ENCODE data around the gene KRT32.

The KRT32 gene

DNA sequence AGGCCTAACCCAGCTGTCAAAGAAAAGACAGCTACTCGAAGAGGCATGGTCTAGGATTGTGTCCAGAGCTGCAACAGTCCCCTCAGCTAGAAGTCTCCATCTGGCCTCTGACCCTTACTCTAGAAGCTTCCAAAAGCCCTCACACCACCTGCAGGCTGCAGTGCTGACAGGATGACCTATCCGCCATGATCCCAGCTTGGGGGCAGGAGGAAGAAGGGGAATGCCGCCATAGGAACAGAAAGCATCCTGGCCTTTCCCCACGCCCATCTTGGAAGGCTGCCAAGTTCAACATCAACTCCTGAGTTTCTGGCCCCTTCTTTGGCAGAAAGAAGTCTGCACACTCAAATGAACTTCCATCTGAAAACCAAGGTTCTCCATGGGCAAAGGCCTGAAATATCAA is 25.6 kb upstream of the KRT32 start:
- Histone ChIP-seq H4K20me1 (ENCODE audit: control insufficient read depth, insufficient read depth, low read depth, low read length) (no peaks in the 10 kb centered on the region), H3K4me3 (ENCODE audit: low read length) (no peak overlapping the region), H3K9me3 (ENCODE audit: control insufficient read depth, insufficient read depth, low read length) (no peaks in the 10 kb centered on the region), H3K9me2 (replicated peaks; ENCODE audit: control insufficient read depth, low read length) (no peaks in the 10 kb centered on the region), H3K4me1 (ENCODE audit: control insufficient read depth, low read length) (peaks cover 4% of the 10 kb centered on the region), H3K4me2 (ENCODE audit: low read length) (no peak overlapping the region), H3K27me3 (ENCODE audit: control insufficient read depth, low read length) (no peaks in the 10 kb centered on the region), H3K36me3 (ENCODE audit: control insufficient read depth, low read length) (no peaks in the 10 kb centered on the region), H3F3A (ENCODE audit: control insufficient read depth, insufficient read depth) (no peaks in the 10 kb centered on the region), H3K27ac (ENCODE audit: low read depth, low read length) (no peak overlapping the region), H3K79me2 (ENCODE audit: control insufficient read depth, low read length) (no peaks in the 10 kb centered on the region)
- TF ChIP-seq, protein P1, sequence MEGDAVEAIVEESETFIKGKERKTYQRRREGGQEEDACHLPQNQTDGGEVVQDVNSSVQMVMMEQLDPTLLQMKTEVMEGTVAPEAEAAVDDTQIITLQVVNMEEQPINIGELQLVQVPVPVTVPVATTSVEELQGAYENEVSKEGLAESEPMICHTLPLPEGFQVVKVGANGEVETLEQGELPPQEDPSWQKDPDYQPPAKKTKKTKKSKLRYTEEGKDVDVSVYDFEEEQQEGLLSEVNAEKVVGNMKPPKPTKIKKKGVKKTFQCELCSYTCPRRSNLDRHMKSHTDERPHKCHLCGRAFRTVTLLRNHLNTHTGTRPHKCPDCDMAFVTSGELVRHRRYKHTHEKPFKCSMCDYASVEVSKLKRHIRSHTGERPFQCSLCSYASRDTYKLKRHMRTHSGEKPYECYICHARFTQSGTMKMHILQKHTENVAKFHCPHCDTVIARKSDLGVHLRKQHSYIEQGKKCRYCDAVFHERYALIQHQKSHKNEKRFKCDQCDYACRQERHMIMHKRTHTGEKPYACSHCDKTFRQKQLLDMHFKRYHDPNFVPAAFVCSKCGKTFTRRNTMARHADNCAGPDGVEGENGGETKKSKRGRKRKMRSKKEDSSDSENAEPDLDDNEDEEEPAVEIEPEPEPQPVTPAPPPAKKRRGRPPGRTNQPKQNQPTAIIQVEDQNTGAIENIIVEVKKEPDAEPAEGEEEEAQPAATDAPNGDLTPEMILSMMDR (IDR thresholded peaks at IDR 0.05; ENCODE audit: low read depth, low read length, poor library complexity, severe bottlenecking), result no peak
- TF ChIP-seq EZH2phosphoT487 (IDR thresholded peaks at IDR 0.05; ENCODE audit: borderline replicate concordance, low read length), result no peak

DNA sequence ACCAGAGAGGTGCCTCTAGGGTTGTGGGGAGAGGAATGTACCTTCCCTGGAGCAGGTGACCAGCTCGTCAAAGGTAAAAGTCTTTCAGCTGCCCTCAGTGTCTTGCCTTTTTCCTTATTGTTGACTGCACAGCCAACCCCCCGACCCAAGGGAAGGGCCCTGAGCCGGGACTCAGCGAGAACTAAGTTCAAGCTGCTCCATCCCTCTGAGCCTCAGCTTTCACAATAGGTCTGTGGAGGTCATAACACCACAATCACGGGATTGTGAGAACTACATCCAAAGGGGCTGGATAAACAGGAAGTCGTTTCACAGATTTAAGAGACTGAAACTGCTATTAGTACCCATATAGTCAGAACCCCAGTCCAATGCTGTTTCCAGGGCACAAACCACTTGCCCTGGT is 25.2 kb upstream of the KRT32 start:
- Histone ChIP-seq H3F3A (ENCODE audit: control insufficient read depth, insufficient read depth) (no peaks in the 10 kb centered on the region), H3K36me3 (ENCODE audit: control insufficient read depth, low read length) (no peaks in the 10 kb centered on the region), H4K20me1 (ENCODE audit: control insufficient read depth, insufficient read depth, low read depth, low read length) (no peaks in the 10 kb centered on the region), H3K4me1 (ENCODE audit: control insufficient read depth, low read length) (peaks cover 4% of the 10 kb centered on the region), H3K4me2 (ENCODE audit: low read length) (no peak overlapping the region), H3K27me3 (ENCODE audit: control insufficient read depth, low read length) (no peaks in the 10 kb centered on the region), H3K9me2 (replicated peaks; ENCODE audit: control insufficient read depth, low read length) (no peaks in the 10 kb centered on the region), H3K4me3 (ENCODE audit: low read length) (no peak overlapping the region), H3K9me3 (ENCODE audit: control insufficient read depth, insufficient read depth, low read length) (no peaks in the 10 kb centered on the region), H3K79me2 (ENCODE audit: control insufficient read depth, low read length) (no peaks in the 10 kb centered on the region), H3K27ac (ENCODE audit: low read depth, low read length) (no peak overlapping the region)
- TF ChIP-seq, protein P1 (IDR thresholded peaks at IDR 0.05; ENCODE audit: low read depth, low read length, poor library complexity, severe bottlenecking), result no peak
- no peak for TF ChIP-seq EZH2phosphoT487 (IDR thresholded peaks at IDR 0.05; ENCODE audit: borderline replicate concordance, low read length)

DNA sequence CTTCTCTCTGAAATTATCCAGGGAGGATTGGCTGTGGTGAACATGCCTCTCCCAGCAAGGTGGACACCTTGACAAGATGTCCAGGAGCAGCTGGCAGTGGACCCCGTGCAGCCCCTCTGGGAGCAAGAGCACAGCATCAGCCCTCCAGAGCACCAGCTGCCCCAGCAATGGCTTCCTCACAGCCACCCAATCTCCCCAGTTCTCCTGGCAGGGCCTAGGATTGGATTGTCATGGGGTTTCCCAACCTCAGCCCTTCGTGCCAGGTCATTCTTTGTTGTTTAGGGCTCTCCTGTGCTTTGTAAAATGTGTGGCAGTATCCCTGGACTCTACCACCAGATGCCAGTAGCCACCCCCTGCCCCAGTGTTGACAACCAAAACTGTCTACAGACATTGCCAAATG is 24.3 kb upstream of the KRT32 start:
- Histone ChIP-seq H3F3A (ENCODE audit: control insufficient read depth, insufficient read depth) (no peaks in the 10 kb centered on the region), H3K9me2 (replicated peaks; ENCODE audit: control insufficient read depth, low read length) (no peaks in the 10 kb centered on the region), H3K4me3 (ENCODE audit: low read length) (no peak overlapping the region), H3K36me3 (ENCODE audit: control insufficient read depth, low read length) (no peaks in the 10 kb centered on the region), H3K9me3 (ENCODE audit: control insufficient read depth, insufficient read depth, low read length) (no peaks in the 10 kb centered on the region), H3K4me2 (ENCODE audit: low read length) (no peak overlapping the region), H3K27me3 (ENCODE audit: control insufficient read depth, low read length) (no peaks in the 10 kb centered on the region), H4K20me1 (ENCODE audit: control insufficient read depth, insufficient read depth, low read depth, low read length) (no peaks in the 10 kb centered on the region), H3K79me2 (ENCODE audit: control insufficient read depth, low read length) (no peaks in the 10 kb centered on the region), H3K4me1 (ENCODE audit: control insufficient read depth, low read length) (no peaks in the 10 kb centered on the region), H3K27ac (ENCODE audit: low read depth, low read length) (no peak overlapping the region)
- no peak for TF ChIP-seq EZH2phosphoT487 (IDR thresholded peaks at IDR 0.05; ENCODE audit: borderline replicate concordance, low read length)

DNA sequence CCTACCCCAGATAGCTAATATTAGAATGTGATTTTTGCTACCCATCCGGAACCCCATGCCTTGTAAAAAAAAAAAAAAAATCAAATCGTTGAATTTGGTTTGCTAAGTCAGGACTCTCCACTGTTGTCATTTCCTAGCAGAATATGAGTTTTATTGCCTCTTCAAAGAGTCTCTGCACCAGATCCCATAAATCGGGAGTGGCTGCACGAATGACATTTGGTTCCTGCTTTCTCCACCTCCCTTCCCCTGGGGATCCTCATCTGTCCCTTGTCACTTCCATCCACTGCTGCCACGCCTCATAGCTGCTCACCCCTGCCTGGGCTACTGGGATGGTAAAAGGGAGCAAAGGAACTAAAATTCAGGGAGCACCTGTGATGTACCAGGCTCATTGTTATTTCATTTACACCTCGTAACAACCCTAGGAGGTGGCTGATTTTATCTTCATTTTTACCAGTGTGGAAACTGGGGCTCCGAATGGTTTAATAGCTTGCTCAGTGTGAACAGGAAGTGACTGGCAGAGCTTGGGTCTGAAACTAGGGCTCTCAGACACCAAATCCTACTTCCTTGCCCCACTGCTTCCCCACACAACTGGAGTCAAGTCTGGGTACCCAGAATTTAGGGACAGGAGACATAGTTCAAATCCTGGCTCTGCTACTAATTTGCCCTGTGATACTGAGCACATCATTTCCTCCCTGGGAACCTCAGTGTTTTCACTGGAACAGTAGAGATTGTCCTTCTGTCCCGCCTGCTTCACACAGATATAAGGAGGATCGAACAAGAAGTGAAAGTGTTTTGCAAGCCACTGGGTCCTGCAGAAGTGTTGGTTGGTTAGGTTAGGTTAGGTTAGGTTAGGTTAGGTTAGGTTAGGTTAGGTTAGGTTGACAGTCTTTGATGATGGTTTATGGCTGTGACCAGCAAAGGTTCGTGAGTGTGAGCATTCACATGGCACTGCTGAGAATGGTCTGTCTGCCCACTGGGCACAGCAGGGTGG is 23.1 kb upstream of the KRT32 start:
- no peaks in the 10 kb centered on the region for H3K4me1 ChIP-seq (ENCODE audit: control insufficient read depth, low read length)
- no peaks in the 10 kb centered on the region for H3F3A ChIP-seq (ENCODE audit: control insufficient read depth, insufficient read depth)
- no peak overlapping the region for H3K27ac ChIP-seq (ENCODE audit: low read depth, low read length)
- H4K20me1 ChIP-seq (ENCODE audit: control insufficient read depth, insufficient read depth, low read depth, low read length), result no peaks in the 10 kb centered on the region
- no peak overlapping the region for H3K4me3 ChIP-seq (ENCODE audit: low read length)
- no peaks in the 10 kb centered on the region for H3K79me2 ChIP-seq (ENCODE audit: control insufficient read depth, low read length)
- no peaks in the 10 kb centered on the region for H3K9me3 ChIP-seq (ENCODE audit: control insufficient read depth, insufficient read depth, low read length)
- TF ChIP-seq, protein P1 (IDR thresholded peaks at IDR 0.05; ENCODE audit: low read depth, low read length, poor library complexity, severe bottlenecking), result no peak
- TF ChIP-seq EZH2phosphoT487 (IDR thresholded peaks at IDR 0.05; ENCODE audit: borderline replicate concordance, low read length), result no peak
- no peaks in the 10 kb centered on the region for H3K36me3 ChIP-seq (ENCODE audit: control insufficient read depth, low read length)
- H3K4me2 ChIP-seq (ENCODE audit: low read length), result no peak overlapping the region
- H3K27me3 ChIP-seq (ENCODE audit: control insufficient read depth, low read length), result no peaks in the 10 kb centered on the region
- H3K9me2 ChIP-seq (replicated peaks; ENCODE audit: control insufficient read depth, low read length), result no peaks in the 10 kb centered on the region
